Activated CD4-positive, alpha-beta T cell treated with anti-CD3 and anti-CD28 coated beads for 48 hours (primary cell): Measurements from ENCODE around the gene HOXC9.

Source experiments
- DNase-seq: peaks from one replicate; pipeline ENCODE4 v3.0.0-alpha.2; 2020

HOXC9 gene

DNA sequence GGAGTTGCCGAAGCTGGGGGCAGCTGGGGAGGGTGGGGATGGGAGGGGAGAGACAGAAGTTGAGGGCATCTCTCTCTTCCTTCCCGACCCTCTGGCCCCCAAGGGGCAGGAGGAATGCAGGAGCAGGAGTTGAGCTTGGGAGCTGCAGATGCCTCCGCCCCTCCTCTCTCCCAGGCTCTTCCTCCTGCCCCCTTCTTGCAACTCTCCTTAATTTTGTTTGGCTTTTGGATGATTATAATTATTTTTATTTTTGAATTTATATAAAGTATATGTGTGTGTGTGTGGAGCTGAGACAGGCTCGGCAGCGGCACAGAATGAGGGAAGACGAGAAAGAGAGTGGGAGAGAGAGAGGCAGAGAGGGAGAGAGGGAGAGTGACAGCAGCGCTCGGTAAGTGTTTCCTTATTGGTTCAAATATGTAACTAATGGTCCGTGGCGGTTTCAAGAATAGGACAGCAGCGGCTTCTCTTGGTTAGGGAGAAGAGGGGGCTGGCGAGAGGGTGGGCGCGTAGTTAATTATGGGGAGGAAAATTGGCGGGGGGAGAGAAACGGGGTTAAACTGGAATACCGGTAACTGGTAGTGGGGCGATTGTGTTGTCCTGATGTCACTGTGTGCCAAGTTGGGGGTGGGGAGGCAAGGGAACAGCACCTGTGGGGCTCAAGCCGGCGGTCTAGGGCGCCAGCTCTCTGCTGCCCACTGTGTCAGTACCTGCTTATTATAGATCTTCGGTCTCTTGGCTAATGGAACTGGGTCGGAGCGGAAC is 17.2 kb downstream of the HOXC9 start:
- DNase-seq = no peak

DNA sequence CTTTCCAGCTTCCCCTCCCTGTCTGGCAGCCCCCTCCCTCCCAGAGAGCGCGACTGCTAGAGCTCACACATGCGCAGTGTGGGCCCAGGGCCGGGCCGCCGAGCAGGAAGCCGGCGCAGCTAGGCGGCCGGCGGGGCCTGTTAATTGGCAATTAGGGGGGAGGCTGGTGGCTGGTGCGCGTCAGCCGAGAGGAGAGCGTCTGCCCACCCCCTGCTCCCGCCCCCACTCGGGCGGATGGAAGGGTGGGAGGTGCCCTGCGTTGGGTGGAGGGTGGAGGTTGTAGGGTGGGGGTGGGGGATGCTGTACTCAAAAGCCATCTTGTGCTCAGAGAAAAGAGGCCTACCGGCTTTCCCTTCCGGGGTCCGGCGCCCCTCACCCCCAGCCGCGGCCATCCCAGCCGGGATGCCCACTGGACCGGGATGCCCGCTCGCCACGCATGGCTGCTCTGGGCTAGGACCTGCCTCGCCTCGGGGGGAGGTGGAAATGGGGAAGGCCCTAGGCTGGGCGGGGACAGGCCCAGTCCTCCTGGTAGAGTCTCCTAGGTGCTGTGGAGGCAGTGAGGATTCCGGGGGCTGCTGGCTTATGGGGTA is 18.0 kb downstream of the HOXC9 start:
- peak; percentile 78 for DNase-seq

DNA sequence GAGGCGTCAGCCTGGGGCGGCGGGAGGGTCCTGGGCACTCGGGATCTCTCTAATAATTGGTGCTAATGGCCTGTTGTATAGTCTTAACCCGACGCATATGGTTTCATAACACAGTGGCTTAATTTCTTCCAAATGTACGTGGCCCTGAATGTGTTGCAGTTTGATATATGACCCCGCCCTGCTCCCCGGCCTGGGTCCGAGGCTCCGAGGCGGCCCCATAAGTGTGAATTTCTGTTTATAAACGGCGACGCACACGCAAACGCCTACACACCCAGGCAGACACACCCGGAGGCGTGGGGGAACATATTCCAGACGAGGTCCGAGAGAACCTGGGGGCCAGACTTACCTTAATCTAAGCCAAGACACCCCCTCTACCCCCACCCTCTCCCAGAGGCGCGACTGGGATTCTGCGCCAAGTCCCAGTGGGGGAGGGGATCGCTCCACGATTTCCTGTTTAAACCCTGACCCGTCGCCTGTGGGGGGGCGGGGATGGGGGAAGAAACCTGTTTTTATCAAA is 18.6 kb downstream of the HOXC9 start:
- no peak for DNase-seq

DNA sequence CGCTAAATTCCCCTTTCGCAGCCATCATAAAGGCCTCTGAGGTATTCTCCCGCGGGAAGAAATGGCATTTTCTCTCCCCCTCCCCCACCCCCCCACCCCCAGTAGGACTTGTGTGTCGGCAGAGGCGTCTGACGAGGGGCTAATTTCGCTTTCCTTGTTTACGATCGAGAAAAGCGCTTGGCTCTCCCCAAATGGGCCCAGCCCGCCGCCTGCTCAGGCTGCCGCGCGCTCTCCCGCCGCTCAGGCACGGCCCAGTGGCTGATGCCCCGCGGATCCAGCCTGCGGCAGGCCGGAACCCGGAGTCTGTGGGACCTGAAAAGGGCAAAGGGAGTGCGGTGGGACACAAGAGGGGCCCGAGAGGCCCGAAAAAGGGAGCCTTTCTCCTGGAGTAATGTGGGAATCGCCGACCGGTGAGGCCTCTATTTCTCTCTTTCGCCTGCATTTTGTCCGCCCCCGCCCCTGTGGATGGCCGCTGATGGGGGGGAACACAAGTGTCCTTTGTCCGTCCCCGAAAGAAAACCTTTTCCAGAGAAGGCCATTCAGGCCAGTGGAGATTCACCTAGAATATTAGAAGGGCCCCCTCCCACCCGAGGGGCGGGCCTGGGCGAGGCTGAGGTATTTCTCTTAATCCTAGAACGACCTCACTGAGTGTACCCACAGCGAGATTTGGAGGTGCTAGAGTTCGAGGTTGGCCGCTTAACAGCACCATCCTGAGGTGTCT is 19.3 kb downstream of the HOXC9 start:
- no peak for DNase-seq

DNA sequence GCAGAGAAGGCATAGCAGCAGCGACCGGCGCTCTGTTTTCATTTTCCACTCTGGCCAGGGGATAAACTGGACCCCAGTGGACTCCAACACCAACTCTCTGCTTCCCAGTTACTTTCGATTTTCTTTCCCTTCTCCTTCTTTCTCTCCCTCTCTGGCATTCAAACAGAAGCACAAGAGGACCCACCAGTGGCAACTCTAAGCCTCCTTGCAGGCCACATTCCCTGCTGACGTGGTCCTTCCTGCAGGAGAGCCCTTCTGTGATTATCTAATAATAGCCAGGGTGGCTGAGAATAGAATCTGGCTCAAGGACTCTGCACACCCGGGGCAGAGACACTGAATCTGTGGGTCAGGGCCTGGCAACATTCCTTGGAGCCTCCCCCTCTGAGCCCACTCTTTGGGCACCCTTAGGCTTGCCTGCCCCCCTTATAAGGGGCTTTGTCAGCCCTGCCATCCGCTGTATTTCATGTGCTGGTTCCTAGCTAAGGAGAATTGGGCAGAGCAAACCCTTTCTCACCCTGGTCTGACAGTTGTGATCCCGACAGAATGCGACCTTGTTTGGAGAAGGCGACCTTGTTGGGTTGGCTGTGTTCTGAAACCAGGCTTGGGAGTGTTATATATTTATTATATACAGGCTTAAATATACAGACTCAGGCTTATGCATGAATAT is 20.1 kb downstream of the HOXC9 start:
- DNase-seq = no peak

DNA sequence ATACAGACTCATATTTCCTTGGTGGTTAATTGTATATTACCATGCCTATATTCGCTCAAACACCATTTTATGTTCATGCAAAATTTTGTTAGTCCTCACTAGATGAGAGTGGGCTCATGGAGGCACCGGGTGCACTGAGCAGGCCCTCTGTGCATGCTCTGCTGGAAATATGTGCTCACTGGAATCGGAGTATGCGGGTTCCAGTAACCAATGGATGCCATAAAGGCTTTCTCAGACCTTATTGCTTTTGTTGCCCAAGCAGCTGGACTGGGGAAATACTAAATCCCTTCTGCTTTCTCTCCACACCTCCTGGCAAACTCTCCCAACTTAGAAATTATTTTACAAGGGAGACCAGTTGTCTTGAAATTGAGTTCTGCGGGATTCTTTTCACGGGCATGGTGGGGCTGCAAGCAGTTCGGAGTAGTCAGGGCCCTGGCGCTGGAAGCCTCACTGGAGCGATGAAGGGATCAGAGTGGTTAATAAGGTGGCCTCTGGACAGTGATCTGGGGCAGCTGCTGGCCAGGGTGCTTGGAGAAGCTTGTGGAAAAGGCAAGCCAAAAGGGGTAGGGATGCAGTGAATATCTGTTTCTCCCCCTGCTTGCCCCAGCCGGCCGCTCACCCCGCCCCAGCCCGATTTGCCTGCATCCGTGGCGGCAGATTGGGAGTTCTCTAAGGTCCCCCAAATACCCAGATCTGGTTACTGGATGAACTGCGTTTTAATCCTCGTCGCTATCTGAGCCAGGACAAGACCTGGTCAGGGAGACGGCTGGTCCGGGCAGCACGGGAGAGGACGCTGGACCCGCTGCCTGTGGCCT is 20.8 kb downstream of the HOXC9 start:
- no peak for DNase-seq

DNA sequence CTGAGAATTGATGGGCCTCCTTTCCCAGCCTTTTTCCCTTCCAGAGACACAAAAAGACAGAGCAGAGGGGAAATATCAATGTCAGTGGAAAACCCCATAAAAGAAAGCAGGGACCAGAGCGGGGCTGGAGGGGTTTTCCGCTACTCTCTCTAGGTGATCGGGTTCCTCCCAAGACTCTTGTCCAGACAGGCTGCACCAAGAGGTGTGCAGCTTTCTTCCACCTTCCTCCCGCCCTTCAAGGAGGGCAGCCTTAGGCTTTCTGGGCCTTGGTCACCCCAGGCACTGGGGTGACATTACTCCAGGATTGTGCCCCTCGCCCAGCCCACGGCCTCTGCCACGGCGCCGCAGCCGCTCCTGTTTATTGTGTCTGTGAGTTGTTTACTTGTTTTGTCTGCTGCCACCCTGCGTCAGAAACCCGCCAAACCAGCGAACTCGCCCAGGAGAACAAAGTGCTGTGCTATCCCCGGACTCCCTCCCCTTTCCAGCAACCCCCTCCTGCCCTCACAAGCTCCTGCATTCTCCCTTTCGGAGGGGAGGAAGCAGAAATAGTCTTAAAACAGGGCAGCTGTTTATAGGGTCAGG is 21.6 kb downstream of the HOXC9 start:
- DNase-seq = no peak

DNA sequence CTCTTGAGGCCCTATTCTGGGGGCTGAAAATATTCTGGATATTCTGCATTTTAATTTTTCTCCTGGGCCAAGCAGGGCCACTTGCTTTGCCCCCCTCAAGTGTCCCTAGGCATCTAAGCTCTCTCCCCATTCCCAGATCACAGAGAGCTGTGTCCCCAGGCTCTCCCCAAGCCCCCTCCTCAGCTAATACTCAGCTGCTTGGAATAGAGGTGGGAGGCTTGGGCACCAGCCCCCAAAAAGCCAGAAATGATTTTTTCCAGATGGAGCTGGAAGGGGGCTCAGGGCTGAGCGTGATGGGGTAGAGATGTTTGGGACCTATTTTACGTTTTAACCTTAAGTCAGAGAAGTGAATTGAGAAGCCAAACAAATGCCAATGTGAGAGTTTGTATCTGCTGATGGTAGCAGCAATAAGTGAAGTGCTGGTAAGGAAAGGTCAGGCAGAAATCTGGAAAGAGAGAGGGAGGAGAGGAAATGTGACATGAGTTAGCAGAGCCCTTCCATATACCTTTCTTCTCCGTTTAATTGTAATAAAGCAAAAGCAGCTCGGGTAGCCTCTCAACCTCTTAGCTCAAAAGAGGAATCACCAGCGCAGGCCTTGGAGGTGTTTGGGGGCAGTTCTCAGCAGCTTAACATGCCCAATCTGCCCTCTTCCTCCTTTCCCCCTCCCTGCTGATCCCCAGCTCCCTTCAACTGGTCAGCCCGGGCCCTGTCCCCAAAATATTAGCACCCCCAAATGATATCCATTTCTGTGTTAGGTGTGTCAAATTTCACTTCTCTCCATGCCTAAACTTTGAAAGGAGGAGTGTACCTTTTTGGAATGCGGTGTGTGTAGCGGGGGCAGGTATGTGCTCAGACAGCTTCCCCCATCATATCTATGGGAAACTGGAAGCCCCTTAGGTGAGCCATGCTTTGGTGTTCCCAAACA is 23.3 kb downstream of the HOXC9 start:
- no peak for DNase-seq

DNA sequence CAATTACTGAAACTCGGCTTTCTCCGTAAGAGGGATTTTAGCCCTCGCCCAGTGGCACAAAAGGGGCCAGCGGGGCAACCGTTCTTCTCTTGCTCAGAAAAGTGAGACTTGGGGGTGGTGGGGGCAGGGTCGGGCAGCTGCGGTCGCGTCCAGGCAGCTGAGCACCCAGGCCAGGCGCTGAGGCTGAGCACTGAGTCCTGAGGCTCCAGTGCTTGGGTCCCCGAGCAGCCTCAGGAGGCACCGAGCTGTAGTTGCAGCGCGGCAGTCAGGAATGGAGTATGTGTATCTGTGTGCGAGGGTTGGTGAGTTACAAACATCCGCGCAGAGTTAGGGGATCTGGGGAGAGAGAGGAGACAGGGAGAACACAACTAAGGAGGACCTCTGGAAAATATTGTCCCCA is 24.2 kb downstream of the HOXC9 start:
- no peak for DNase-seq

DNA sequence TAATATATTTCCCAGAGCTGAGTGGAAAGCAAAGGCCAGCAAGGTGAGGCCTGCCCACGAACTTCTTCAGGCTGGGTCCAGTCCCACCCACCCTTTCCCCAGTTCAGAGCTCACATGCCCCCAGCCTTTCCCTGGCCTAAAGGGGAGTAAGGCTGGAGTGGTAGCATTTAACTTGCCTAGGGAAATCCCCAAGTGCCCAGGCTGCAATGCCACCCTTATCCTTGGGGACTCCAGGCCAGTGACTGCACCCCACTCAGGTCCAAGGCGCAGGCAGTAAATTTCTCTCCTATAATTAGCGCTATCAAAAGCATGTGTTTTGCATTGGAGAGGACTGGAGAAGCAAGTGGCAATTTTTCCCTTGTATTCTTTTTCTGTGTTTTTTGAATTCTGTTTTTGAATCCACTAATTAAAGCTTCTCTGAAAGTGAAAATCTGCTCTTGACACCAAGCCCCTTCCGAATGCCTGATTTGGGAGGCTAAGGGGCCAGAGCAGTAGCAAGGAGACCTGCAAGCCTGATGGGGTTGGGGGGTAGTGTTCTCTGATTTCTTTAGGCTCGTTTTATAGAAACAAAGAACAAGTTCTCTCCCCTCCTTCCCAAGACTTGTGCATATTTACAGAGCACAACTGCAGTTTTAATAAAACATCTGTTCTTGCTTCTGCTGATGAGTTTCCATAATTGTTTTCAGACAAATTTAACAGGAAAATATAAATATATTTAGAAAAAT is 24.8 kb downstream of the HOXC9 start:
- no peak for DNase-seq

DNA sequence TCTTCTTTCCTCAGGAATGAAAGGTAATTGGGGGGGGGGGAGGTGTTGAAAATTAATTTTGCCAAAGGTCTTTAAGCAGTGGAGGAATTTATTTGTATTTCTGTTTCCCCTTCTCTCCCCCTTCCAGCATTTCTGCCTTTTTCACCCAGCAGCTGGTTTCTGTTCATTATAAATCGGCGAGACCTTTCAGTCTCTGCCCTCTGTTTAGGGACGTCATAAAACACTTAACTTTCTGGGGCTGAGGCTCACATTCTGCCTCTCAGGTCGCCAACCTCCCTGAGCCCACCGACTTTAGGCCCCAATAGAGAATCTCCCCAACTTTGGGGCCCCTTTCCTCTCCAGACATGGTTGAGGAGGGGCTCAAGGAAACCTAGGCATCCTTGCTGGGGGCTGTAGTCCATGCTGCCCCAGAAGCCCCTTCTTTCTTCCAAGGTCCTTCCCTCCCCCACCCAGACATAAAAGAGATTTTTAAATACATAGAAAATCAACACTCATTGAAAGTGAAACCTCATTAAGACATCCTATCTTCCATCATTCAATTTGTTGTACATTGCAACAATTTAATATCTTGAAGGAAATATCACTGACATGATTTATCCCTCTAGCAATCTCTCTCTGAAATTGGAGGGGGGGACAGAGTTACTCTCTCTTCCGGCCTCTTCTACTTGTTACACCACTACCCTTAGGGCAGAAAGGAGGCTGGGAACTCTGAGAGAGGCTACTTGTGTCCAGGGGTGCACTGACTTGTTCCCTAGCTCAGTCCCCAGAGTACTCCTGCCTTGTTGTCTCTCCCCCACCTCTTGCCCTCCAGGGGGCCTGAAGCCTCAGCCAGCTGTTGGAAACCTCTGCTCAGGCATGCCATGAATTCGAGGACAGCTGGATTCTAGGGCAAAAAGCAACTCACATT is 25.8 kb downstream of the HOXC9 start:
- DNase-seq = no peak

DNA sequence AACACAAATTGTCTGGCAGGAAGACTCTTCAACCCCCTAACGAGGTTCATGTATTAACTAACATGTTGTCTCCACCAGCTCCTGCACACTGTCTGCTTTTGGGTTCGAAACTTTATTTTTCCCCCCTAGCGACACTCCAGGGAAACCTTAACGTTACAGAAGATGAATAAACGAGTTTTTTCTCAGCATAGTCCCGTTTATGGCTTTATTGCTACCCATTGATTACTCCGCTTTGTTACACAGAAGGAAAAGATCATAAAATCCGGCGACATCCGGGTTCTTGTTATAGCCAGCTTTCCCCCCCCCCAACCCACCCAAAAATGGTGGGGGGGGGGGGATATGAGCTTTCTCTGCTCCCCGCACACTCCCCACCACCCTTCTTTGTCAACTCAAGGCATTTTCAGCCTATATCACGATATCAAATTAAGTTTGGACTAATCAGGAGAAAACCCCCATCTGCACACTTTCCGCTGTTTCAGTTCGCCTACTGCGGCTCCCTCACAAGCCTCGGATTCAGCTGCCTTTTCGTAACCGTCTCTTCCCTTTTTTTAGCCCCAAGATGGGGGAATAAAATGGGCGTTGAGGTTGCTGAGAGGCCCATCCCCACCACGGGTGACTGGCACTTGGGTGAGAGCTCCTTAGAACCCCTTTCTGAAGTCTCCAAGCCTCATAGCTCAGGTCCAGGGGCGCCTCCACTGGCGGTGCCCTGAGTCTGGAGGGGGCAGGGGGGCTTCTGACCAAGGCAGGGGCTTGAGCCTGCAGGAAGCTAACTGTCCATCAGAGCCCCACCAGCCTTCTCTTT is 26.9 kb downstream of the HOXC9 start:
- no peak for DNase-seq

DNA sequence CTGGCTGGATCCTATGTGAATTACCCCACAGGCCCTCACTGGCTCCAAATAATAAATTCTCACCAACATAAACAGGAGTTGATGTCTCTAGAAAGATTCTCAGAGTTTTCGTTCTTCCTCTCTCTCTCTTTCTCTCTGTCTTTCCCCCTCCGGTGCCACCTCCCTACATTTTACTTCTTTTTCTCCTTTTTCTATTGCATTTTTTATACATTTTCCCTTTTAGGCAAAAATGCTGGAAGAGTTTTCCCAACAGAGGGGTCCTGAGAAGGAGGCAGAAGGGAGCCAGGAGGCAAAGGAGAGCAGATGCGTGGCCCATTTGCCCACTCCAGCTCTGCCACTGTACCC is 27.5 kb downstream of the HOXC9 start:
- no peak for DNase-seq

DNA sequence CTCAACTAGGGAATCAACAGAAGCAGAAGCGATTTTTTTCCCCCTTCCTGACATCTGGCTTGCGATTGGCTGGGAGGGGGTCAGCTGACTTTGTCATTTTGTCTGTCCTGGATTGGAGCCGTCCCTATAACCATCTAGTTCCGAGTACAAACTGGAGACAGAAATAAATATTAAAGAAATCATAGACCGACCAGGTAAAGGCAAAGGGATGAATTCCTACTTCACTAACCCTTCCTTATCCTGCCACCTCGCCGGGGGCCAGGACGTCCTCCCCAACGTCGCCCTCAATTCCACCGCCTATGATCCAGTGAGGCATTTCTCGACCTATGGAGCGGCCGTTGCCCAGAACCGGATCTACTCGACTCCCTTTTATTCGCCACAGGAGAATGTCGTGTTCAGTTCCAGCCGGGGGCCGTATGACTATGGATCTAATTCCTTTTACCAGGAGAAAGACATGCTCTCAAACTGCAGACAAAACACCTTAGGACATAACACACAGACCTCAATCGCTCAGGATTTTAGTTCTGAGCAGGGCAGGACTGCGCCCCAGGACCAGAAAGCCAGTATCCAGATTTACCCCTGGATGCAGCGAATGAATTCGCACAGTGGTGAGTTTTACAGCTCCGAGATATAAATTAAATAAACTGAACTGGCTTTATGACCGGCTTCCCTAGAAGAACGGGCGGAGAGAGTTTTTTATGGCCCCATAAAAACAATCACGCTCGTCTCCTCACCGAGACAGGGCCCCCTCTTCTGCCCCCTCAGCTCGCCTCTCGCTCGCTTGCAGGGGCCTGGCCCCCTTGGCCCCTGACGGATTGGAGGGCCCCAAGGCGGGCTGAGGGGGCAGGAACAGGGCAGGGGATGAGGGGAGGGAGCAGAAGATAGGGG is 28.6 kb downstream of the HOXC9 start, which contains the start of gene HOXC6:
HOXC6 (plus strand) TSS at position 127 of the 888 bp plus-strand sequence; CDS start at position 209, 82 bp downstream.
- no peak for DNase-seq

DNA sequence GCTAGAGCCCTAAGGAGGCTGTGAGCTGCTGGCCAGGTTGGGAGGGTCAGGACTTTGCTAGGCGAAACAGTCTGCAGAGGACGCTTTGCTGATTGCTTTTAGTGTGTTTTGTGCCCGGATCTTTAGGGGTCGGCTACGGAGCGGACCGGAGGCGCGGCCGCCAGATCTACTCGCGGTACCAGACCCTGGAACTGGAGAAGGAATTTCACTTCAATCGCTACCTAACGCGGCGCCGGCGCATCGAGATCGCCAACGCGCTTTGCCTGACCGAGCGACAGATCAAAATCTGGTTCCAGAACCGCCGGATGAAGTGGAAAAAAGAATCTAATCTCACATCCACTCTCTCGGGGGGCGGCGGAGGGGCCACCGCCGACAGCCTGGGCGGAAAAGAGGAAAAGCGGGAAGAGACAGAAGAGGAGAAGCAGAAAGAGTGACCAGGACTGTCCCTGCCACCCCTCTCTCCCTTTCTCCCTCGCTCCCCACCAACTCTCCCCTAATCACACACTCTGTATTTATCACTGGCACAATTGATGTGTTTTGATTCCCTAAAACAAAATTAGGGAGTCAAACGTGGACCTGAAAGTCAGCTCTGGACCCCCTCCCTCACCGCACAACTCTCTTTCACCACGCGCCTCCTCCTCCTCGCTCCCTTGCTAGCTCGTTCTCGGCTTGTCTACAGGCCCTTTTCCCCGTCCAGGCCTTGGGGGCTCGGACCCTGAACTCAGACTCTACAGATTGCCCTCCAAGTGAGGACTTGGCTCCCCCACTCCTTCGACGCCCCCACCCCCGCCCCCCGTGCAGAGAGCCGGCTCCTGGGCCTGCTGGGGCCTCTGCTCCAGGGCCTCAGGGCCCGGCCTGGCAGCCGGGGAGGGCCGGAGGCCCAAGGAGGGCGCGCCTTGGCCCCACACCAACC is 29.8 kb downstream of the HOXC9 start:
- DNase-seq = no peak

DNA sequence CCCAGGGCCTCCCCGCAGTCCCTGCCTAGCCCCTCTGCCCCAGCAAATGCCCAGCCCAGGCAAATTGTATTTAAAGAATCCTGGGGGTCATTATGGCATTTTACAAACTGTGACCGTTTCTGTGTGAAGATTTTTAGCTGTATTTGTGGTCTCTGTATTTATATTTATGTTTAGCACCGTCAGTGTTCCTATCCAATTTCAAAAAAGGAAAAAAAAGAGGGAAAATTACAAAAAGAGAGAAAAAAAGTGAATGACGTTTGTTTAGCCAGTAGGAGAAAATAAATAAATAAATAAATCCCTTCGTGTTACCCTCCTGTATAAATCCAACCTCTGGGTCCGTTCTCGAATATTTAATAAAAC is 30.5 kb downstream of the HOXC9 start:
- DNase-seq = no peak
